Astrocyte (in vitro differentiated cells and primary cell): ENCODE results near the gene CYP3A7.

Source experiments
- EZH2 ChIP-seq: IDR thresholded peaks from 2 replicates; pipeline ENCODE4 v1.6.1; 2012; ENCODE audit warnings: mild to moderate bottlenecking, low read length, inconsistent platforms; ENCODE audit not compliant: insufficient read depth
- TF ChIP-seq, protein P1 (sequence below): IDR thresholded peaks from 2 replicates; pipeline ENCODE4 v1.5.1; 2011; ENCODE audit warnings: low read depth, mild to moderate bottlenecking, inconsistent platforms, low read length, moderate library complexity; ENCODE audit not compliant: insufficient read depth

DNA sequence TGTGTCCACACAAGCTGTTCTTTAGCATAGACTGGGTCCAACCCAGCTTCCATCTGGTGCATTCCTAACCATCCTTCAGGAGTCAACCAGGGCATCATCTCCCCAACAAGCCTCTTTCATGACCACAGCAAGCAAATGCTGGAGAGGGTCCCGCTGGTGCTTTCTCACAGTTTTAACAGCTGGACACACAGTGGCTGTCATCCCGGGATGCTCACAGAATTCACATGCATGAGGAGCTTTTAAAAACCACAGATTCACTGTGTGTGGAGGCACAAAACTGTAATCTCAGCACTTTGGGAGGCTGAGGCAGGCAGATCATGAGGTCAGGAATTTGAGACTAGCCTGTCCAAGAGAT lies 6.4 kb upstream of the CYP3A7 start:
- TF ChIP-seq, protein P1, sequence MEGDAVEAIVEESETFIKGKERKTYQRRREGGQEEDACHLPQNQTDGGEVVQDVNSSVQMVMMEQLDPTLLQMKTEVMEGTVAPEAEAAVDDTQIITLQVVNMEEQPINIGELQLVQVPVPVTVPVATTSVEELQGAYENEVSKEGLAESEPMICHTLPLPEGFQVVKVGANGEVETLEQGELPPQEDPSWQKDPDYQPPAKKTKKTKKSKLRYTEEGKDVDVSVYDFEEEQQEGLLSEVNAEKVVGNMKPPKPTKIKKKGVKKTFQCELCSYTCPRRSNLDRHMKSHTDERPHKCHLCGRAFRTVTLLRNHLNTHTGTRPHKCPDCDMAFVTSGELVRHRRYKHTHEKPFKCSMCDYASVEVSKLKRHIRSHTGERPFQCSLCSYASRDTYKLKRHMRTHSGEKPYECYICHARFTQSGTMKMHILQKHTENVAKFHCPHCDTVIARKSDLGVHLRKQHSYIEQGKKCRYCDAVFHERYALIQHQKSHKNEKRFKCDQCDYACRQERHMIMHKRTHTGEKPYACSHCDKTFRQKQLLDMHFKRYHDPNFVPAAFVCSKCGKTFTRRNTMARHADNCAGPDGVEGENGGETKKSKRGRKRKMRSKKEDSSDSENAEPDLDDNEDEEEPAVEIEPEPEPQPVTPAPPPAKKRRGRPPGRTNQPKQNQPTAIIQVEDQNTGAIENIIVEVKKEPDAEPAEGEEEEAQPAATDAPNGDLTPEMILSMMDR: no peak
- TF ChIP-seq EZH2: no peak
